Neutrophil (primary cell): Measurements from ENCODE around the gene COMMD1.

Experiments
- H3K27ac ChIP-seq: fragments of 200-600 bp; sonication (generic); 2 replicates; pipeline ENCODE4 v1.5.1; 2016; ENCODE audit warnings: mild to moderate bottlenecking, moderate library complexity
- H3K27me3 ChIP-seq: fragments of 200-600 bp; sonication (generic); 2 replicates; pipeline ENCODE4 v1.6.0; 2016; ENCODE audit warnings: mild to moderate bottlenecking
- H3K36me3 ChIP-seq: fragments of 200-600 bp; sonication (generic); 2 replicates; pipeline ENCODE4 v1.5.1; 2017
- H3K4me1 ChIP-seq, 2 experiments: fragments of 200-600 bp in 1 of 2; sonication (generic) in 1 of 2; 1 replicate in 1 of 2; 2 replicates in 1 of 2; pipeline versions ENCODE4 v1.5.1 to v1.6.1; 2013 to 2016; ENCODE audit warnings: low read depth in 1 of 2, low read length in 1 of 2, mild to moderate bottlenecking in 1 of 2, moderate library complexity in 1 of 2; ENCODE audit not compliant: control insufficient read depth in 1 of 2, insufficient read depth in 1 of 2
- H3K4me3 ChIP-seq, 2 experiments: fragments of 200-600 bp in 1 of 2; sonication (generic) in 1 of 2; 1 replicate in 1 of 2; 2 replicates in 1 of 2; pipeline ENCODE4 v1.5.1; 2013 to 2016; ENCODE audit warnings: low read depth in 1 of 2, low read length in 1 of 2, mild to moderate bottlenecking in 1 of 2, moderate library complexity in 1 of 2
- H3K9me3 ChIP-seq: fragments of 200-600 bp; sonication (generic); 2 replicates; pipeline ENCODE4 v1.5.1; 2016
- CTCF ChIP-seq: fragments of 200-600 bp; sonication (generic); IDR thresholded peaks from 2 replicates; pipeline ENCODE4 v1.5.1; 2016; ENCODE audit warnings: antibody characterized with exemption

COMMD1 gene

GRCh38 chr2:62054916-62055450, 149.5 kb downstream of the COMMD1 start:
- Histone ChIP-seq H3K4me3 (no peak overlapping the region), H3K27me3 (no peaks in the 10 kb centered on the region)

DNA sequence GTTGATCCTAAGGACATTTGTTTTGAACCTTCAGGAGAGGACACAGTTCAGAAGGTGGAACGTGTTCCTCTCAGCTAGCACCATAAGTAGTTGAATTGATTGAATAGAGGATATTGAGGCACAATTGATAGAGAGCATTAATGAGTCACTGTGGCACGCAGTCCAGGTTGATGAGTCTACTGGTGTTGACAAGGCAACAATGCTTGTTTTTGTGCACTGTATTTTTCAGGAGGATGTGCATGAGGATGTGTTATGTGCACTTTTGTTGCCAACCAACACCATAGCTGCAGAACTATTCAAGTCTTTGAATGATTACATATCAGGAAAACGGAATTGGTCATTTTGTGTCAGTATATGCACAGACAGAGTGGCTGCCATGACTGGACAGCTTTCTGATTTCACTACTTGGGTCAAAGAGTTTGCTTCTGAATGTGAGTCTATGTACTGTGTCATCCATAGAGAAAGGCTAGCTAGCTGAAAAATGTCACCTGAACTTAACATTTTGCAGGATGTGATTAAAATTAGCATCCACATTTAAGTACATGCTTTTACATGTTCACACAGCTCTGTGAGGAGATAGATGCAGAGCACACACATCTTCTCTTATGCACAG, 150.4 kb downstream of the COMMD1 start:
- H3K4me3 ChIP-seq = no peak overlapping the region
- no peaks in the 10 kb centered on the region for H3K36me3 ChIP-seq
- no peak for TF ChIP-seq CTCF
- no peak overlapping the region for H3K27ac ChIP-seq
- no peaks in the 10 kb centered on the region for H3K27me3 ChIP-seq
- H3K9me3 ChIP-seq = no peaks in the 10 kb centered on the region
- no peaks in the 10 kb centered on the region for H3K4me1 ChIP-seq

More at GRCh38 chr2:62054916-62055450, 149.5 kb downstream of the COMMD1 start:
- Histone ChIP-seq H3K27ac (no peak overlapping the region), H3K36me3 (no peaks in the 10 kb centered on the region), H3K9me3 (no peaks in the 10 kb centered on the region), H3K4me1 (no peaks in the 10 kb centered on the region)
- TF ChIP-seq CTCF = no peak

GRCh38 chr2:62056341-62056740, 150.9 kb downstream of the COMMD1 start:
- H3K4me3 ChIP-seq = no peak overlapping the region
- no peaks in the 10 kb centered on the region for H3K27me3 ChIP-seq
- H3K27ac ChIP-seq = no peak overlapping the region
- H3K9me3 ChIP-seq = no peaks in the 10 kb centered on the region
- no peaks in the 10 kb centered on the region for H3K36me3 ChIP-seq
- no peak for TF ChIP-seq CTCF
- no peaks in the 10 kb centered on the region for H3K4me1 ChIP-seq

GRCh38 chr2:62065243-62065642, 159.8 kb downstream of the COMMD1 start:
- no peak for TF ChIP-seq CTCF
- H3K4me3 ChIP-seq = no peak overlapping the region
- no peaks in the 10 kb centered on the region for H3K27me3 ChIP-seq
- no peak overlapping the region for H3K27ac ChIP-seq
- no peaks in the 10 kb centered on the region for H3K36me3 ChIP-seq
- H3K4me1 ChIP-seq = no peaks in the 10 kb centered on the region
- no peaks in the 10 kb centered on the region for H3K9me3 ChIP-seq

- Histone ChIP-seq H3K4me1 (no peaks in the 10 kb centered on the region), H3K4me3 (no peak overlapping the region), H3K27ac (no peak overlapping the region), H3K9me3 (peaks cover 3% of the 10 kb centered on the region), H3K27me3 (no peaks in the 10 kb centered on the region), H3K36me3 (no peaks in the 10 kb centered on the region)
- no peak for TF ChIP-seq CTCF
Measured at GRCh38 chr2:62071126-62071598, 165.7 kb downstream of the COMMD1 start.
